A549 (cell line): ENCODE data around the gene UBR7. TPM values are rescaled to one million over a fixed set of nuclear protein-coding genes. Genes with fewer than 3 reads are reported as not detected.
A peak's percentile ranks its signal among the peaks of the same experiment; 100 is the strongest.
"Not testable (repeated sequence)": the region's sequence is repeated elsewhere in the genome, so short reads cannot be mapped to it uniquely, and the experiment has no call there.

Experiments
- ATAC-seq, 2 experiments: fragments of 200-7000 bp in 1 of 2; fragments of >200 bp in 1 of 2; cut with Nextera tagmentation in 1 of 2; cut with Tn5 transposase in 1 of 2; 3 replicates each; pipeline versions ENCODE4 v1.8.0 to v1.9.1; 2018 to 2020; ENCODE audit warnings: mild to moderate bottlenecking in 1 of 2, moderate library complexity in 1 of 2
- CTCF ChIA-PET: fragments of 300-600 bp; sonication (Branson Sonifier 250); formaldehyde crosslinking; extraction: SDS; loops from one replicate; lab custom pipeline; 2021; ENCODE audit warnings: antibody characterized with exemption, inconsistent platforms; lab: Yijun Ruan, JAX
- POLR2A ChIA-PET: fragments of 350-600 bp; formaldehyde crosslinking; extraction: SDS; loops from one replicate; lab custom pipeline; 2021; ENCODE audit warnings: antibody characterized with exemption, inconsistent platforms; lab: Yijun Ruan, JAX
- DNase-seq, 2 experiments: peaks; one replicate each; pipeline versions ENCODE4 v3.0.0 to v3.0.0-alpha.2; 2011 to 2016; ENCODE audit warnings: low read depth in 1 of 2, low spot score in 1 of 2
- FAIRE-seq: peaks from 2 replicates; lab custom pipeline; 2011; peaks lifted over from hg19 to GRCh38; lab: Jason Lieb, UNC
- H3K27ac ChIP-seq, 2 experiments: fragments of >200 bp; sonication (Bioruptor Twin); formaldehyde crosslinking; 3 replicates each; pipeline ENCODE4 v1.5.1; 2016 to 2017
- H3K4me1 ChIP-seq: fragments of >200 bp; sonication (Bioruptor Twin); formaldehyde crosslinking; 3 replicates; pipeline ENCODE4 v1.6.1; 2016
- H3K4me2 ChIP-seq: fragments of >200 bp; sonication (Bioruptor Twin); formaldehyde crosslinking; 3 replicates; pipeline ENCODE4 v1.6.1; 2016
- H3K4me3 ChIP-seq: fragments of >200 bp; sonication (Bioruptor Twin); formaldehyde crosslinking; 3 replicates; pipeline ENCODE4 v1.5.1; 2016
- H3K9me3 ChIP-seq: fragments of >200 bp; sonication (Bioruptor Twin); formaldehyde crosslinking; 3 replicates; pipeline ENCODE4 v1.6.1; 2016
- CTCF ChIP-seq: fragments of >200 bp; sonication (Bioruptor Twin); formaldehyde crosslinking; IDR thresholded peaks from 3 replicates; pipeline ENCODE4 v1.5.1; 2016
- EHF ChIP-seq: fragments of 250-450 bp; sonication (Bioruptor Pico); IDR thresholded peaks from 2 replicates; pipeline ENCODE4 v1.5.0; 2020; ENCODE audit warnings: mild to moderate bottlenecking
- ELK1 ChIP-seq: fragments of 150-350 bp; IDR thresholded peaks from 2 replicates; pipeline ENCODE4 v1.6.1; 2014; ENCODE audit warnings: low read depth, mild to moderate bottlenecking, low read length
- FOSB ChIP-seq: fragments of 250-450 bp; sonication (Bioruptor Pico); IDR thresholded peaks from 2 replicates; pipeline ENCODE4 v1.5.0; 2020; ENCODE audit warnings: mild to moderate bottlenecking, moderate library complexity
- FOXS1 ChIP-seq: fragments of 250-450 bp; sonication (Bioruptor Pico); IDR thresholded peaks from 2 replicates; pipeline ENCODE4 v1.5.0; 2020; ENCODE audit warnings: mild to moderate bottlenecking, moderate library complexity
- HDAC2 ChIP-seq: fragments of 200-600 bp; sonication (generic); IDR thresholded peaks from 2 replicates; pipeline ENCODE4 v1.6.1; 2016
- HEYL ChIP-seq: fragments of 250-450 bp; sonication (Bioruptor Pico); IDR thresholded peaks from 2 replicates; pipeline ENCODE4 v1.8.0; 2021; ENCODE audit warnings: mild to moderate bottlenecking, moderate library complexity
- HOXA7 ChIP-seq: fragments of 250-450 bp; sonication (Bioruptor Pico); IDR thresholded peaks from 2 replicates; pipeline ENCODE4 v1.5.0; 2020; ENCODE audit warnings: mild to moderate bottlenecking, moderate library complexity
- HOXB13 ChIP-seq: fragments of 250-450 bp; sonication (Bioruptor Pico); IDR thresholded peaks from 2 replicates; pipeline ENCODE4 v1.5.0; 2020; ENCODE audit warnings: low read depth, mild to moderate bottlenecking, moderate library complexity
- NFE2L2 ChIP-seq: fragments of 150-350 bp; conservative IDR thresholded peaks from 2 replicates; pipeline ENCODE4 v1.6.1; 2014; ENCODE audit warnings: low read length
- PBX3 ChIP-seq: IDR thresholded peaks from 2 replicates; pipeline ENCODE4 v1.6.1; 2012
- PHF8 ChIP-seq: fragments of 200-600 bp; sonication (generic); IDR thresholded peaks from 2 replicates; pipeline ENCODE4 v1.6.1; 2016; ENCODE audit warnings: low read depth, mild to moderate bottlenecking, antibody characterized with exemption, moderate library complexity, borderline replicate concordance
- POLR2A ChIP-seq: IDR thresholded peaks from 2 replicates; pipeline ENCODE4 v1.6.1; 2012; ENCODE audit warnings: mild to moderate bottlenecking, low read length
- POLR2AphosphoS2 ChIP-seq: conservative IDR thresholded peaks from 2 replicates; pipeline ENCODE4 v1.6.1; 2012; ENCODE audit warnings: low read length, improper control_type of control experiment, inconsistent platforms
- RAD21 ChIP-seq, 2 experiments: fragments of >200 bp in 1 of 2; sonication (Bioruptor Twin) in 1 of 2; formaldehyde crosslinking in 1 of 2; IDR thresholded peaks in 1 of 2; conservative IDR thresholded peaks in 1 of 2; 2 replicates in 1 of 2; 3 replicates in 1 of 2; pipeline ENCODE4 v1.6.1; 2012 to 2018; ENCODE audit warnings: inconsistent platforms in 1 of 2
- SMC3 ChIP-seq: fragments of >200 bp; sonication (Bioruptor Twin); formaldehyde crosslinking; IDR thresholded peaks from 3 replicates; pipeline ENCODE4 v1.6.1; 2018; ENCODE audit warnings: inconsistent platforms
- SREBF2 ChIP-seq: fragments of 450-650 bp; IDR thresholded peaks from 2 replicates; pipeline ENCODE4 v1.6.1; 2014; ENCODE audit warnings: mild to moderate bottlenecking, moderate library complexity
- ZSCAN20 ChIP-seq: fragments of 250-450 bp; sonication (Bioruptor Pico); IDR thresholded peaks from 2 replicates; pipeline ENCODE4 v1.8.0; 2022; ENCODE audit warnings: mild to moderate bottlenecking, moderate library complexity
- WGBS: methylation state at CpG from one replicate; pipeline ENCODE4 v1.1.6; 2017; ENCODE audit errors: missing lambda C conversion rate; 5-methylcytosine and 5-hydroxymethylcytosine counted together
- polyA plus RNA-seq, 4 experiments: library from polyadenylated mRNA; depleted of rRNA in 3 of 4; stranded (reverse); fragments of >200 nt; fragmentation: RNase III in 1 of 4; extraction: RNeasy Plus Mini Kit Qiagen cat#74134 plus additional on column Dnase treatment in 1 of 4; gene quantifications; 2 replicates in 3 of 4; 3 replicates in 1 of 4; pipeline ENCODE4 v1.2.3, GENCODE V29; 2011 to 2017

Gene UBR7
- polyA plus RNA-seq, 2 of the 4 experiments (the other 2 are of a cell fraction), result 37.0 to 40.4 TPM

- WGBS, result 61% methylated on average over 4 of the region's 4 CpGs
- DNase-seq (no peak), FAIRE-seq (no peak), ATAC-seq (no peak)
- POLR2A ChIA-PET, result no interaction called here
- Histone ChIP-seq H3K4me2 (no peak overlapping the region), H3K4me3 (no peak overlapping the region), H3K4me1 (0 out of 3 replicates have a peak, but pooled peaks cover 3% of the 10 kb centered on the region), H3K9me3 (no peaks in the 10 kb centered on the region), H3K27ac (no peak overlapping the region)
- TF ChIP-seq CTCF (no peak), PHF8 (no peak), POLR2A (no peak), SMC3 (no peak), HOXA7 (no peak), PBX3 (no peak), EHF (CRISPR knock-in tag) (no peak), NFE2L2 (no peak), POLR2AphosphoS2 (no peak), HEYL (no peak), HDAC2 (no peak), FOXS1 (CRISPR knock-in tag) (no peak), ZSCAN20 (CRISPR knock-in tag) (no peak), ELK1 (no peak), FOSB (CRISPR knock-in tag) (no peak)
- CTCF ChIA-PET, result interaction anchor here (1.0 to 2.5 kb wide), 9 partner anchors 7 to 219 kb away, joined by 3 to 11 read pairs (median 4); no protein-coding TSS in a partner anchor
These were observed 45.6 kb upstream of the UBR7 start for GRCh38 chr14:93161411-93161940.

- ChIA-PET POLR2A (no interaction called here), CTCF (interaction anchor here (0.7 to 3.8 kb wide), 8 partner anchors 9 to 211 kb away, joined by 3 to 16 read pairs (median 4); no protein-coding TSS in a partner anchor)
- H3K27ac ChIP-seq, result no peak overlapping the region
- no peak overlapping the region for H3K4me3 ChIP-seq
- no peaks in the 10 kb centered on the region for H3K9me3 ChIP-seq
- TF ChIP-seq HOXB13 (CRISPR knock-in tag), result no peak
- TF ChIP-seq CTCF, result 0 out of 3 replicates have a peak, but pooled peaks have one; percentile 5
- 0 out of 5 replicates have a peak, but pooled peaks of 1 of the 2 experiments have one; percentile 20 for TF ChIP-seq RAD21 (conservative IDR thresholded peaks at IDR 0.05 in 1 of 2, IDR thresholded peaks at IDR 0.05 in 1 of 2)
- no peak for TF ChIP-seq SREBF2
- H3K4me2 ChIP-seq, result no peak overlapping the region
- 69% methylated on average over 5 of the region's 5 CpGs for WGBS
- FAIRE-seq (no peak), DNase-seq (no peak), ATAC-seq (no peak)
- 0 out of 3 replicates have a peak, but pooled peaks cover 3% of the 10 kb centered on the region for H3K4me1 ChIP-seq
These were observed 43.5 kb upstream of the UBR7 start for GRCh38 chr14:93163564-93163963.

- H3K4me2 ChIP-seq, H3K4me3 ChIP-seq, DNase-seq, H3K4me1 ChIP-seq, POLR2A ChIA-PET, H3K9me3 ChIP-seq, H3K27ac ChIP-seq, FAIRE-seq, ATAC-seq: not testable (repeated sequence)
- CTCF ChIA-PET, result interaction anchor here (1.8 to 3.8 kb wide), 2 partner anchors 53 kb away, joined by 8 to 16 read pairs; no protein-coding TSS in a partner anchor
- 80% methylated on average over 26 of the region's 26 CpGs for WGBS
These were observed 41.5 kb upstream of the UBR7 start for GRCh38 chr14:93165271-93166265.

GRCh38 chr14:93168610-93169009, 38.4 kb upstream of the UBR7 start:
- H3K4me3 ChIP-seq, H3K9me3 ChIP-seq, DNase-seq, FAIRE-seq, H3K4me2 ChIP-seq, H3K4me1 ChIP-seq, POLR2A ChIA-PET, ATAC-seq, H3K27ac ChIP-seq: not testable (repeated sequence)
- WGBS, result 82% methylated on average over 9 of the region's 9 CpGs
- CTCF ChIA-PET, result interaction anchor here (0.6 to 4.2 kb wide), 5 partner anchors 8 to 403 kb away, joined by 3 to 30 read pairs (median 3); partner anchors contain the start of genes GON7 and UBR7
